Activated T-cell treated with anti-CD3 and anti-CD28 coated beads, Interleukin-2, amount 50 U/mL, for 4 hours (primary cell): ENCODE data around the gene GOLGA3. TPM values are rescaled to one million over a fixed set of nuclear protein-coding genes. Genes with fewer than 3 reads are reported as not detected.
"Not testable (repeated sequence)": the region's sequence is repeated elsewhere in the genome, so short reads cannot be mapped to it uniquely, and the experiment has no call there.

Source experiments
- ATAC-seq, 2 donors: fragments of 200-7000 bp; cut with Tn5 transposase; one replicate each; pipeline ENCODE4 v1.10.0; 2021
- DNase-seq: peaks from one replicate; pipeline ENCODE4 v3.0.0-alpha.2; 2020
- H3K27me3 Mint-ChIP-seq: one replicate; pipeline ENCODE4 v1.8.0; 2021; ENCODE audit warnings: low read depth, mixed read lengths
- H3K36me3 Mint-ChIP-seq: one replicate; pipeline ENCODE4 v1.8.0; 2022; ENCODE audit warnings: mixed read lengths; ENCODE audit not compliant: insufficient read depth
- H3K4me1 Mint-ChIP-seq: one replicate; pipeline ENCODE4 v1.8.0; 2021; ENCODE audit warnings: low read depth, mixed read lengths
- H3K4me3 Mint-ChIP-seq: one replicate; pipeline ENCODE4 v1.8.0; 2021; ENCODE audit warnings: mild to moderate bottlenecking, moderate library complexity, mixed read lengths
- H3K9me3 Mint-ChIP-seq: one replicate; pipeline ENCODE4 v1.8.0; 2021; ENCODE audit warnings: mixed read lengths
- total RNA-seq, 3 donors: library from RNA; stranded (reverse); gene quantifications; one replicate each; pipeline ENCODE4 v1.2.1, GENCODE V29; 2021

The GOLGA3 gene, protein sequence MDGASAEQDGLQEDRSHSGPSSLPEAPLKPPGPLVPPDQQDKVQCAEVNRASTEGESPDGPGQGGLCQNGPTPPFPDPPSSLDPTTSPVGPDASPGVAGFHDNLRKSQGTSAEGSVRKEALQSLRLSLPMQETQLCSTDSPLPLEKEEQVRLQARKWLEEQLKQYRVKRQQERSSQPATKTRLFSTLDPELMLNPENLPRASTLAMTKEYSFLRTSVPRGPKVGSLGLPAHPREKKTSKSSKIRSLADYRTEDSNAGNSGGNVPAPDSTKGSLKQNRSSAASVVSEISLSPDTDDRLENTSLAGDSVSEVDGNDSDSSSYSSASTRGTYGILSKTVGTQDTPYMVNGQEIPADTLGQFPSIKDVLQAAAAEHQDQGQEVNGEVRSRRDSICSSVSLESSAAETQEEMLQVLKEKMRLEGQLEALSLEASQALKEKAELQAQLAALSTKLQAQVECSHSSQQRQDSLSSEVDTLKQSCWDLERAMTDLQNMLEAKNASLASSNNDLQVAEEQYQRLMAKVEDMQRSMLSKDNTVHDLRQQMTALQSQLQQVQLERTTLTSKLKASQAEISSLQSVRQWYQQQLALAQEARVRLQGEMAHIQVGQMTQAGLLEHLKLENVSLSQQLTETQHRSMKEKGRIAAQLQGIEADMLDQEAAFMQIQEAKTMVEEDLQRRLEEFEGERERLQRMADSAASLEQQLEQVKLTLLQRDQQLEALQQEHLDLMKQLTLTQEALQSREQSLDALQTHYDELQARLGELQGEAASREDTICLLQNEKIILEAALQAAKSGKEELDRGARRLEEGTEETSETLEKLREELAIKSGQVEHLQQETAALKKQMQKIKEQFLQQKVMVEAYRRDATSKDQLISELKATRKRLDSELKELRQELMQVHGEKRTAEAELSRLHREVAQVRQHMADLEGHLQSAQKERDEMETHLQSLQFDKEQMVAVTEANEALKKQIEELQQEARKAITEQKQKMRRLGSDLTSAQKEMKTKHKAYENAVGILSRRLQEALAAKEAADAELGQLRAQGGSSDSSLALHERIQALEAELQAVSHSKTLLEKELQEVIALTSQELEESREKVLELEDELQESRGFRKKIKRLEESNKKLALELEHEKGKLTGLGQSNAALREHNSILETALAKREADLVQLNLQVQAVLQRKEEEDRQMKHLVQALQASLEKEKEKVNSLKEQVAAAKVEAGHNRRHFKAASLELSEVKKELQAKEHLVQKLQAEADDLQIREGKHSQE (N-terminal part only)
- total RNA-seq: 10 to 100 TPM; 74.6 to 86.9 (median 75.9) TPM

DNA sequence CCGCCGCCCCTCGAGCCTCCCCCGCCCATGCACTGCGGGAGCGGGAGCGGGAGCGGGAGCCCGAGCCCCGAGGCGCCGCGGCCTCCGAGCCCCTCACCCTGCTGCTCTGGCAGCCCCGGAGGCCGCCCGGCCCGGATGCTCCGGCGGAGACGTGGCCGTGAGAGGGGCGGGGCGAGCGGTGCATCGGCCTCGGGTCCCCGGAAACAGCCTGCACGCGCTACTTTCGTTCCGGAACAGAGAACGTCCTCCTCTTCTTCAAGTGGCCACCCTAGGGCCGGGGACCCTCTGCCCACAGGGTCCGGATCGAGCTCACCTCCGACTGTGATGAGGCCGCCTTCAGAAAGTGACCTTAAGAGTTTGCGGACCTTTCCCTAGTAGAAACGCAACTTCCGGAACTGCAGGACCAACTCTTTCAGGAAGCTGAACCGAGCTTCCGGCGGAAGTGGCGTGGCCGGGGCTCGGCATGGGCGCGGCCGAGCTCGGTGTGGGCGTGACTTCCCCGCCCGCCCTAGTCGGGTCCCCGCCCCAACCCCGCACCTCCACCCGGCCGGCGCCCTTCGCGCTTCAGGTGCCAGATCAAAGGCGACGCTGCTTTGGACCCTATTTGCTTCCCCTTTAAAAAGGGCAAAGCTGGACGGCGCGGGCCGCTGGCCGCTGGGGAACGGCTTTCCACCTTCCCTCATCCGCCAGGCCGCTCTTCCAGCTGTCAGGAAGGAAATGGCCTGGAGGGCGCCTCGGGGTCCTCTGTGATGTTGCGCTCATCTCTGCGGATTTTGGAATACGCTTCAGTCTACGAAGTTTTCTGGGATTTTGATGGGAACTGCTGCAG, at the start of gene GOLGA3:
Gene GOLGA3 (minus strand): TSS at position 164 of the 829 bp plus-strand sequence. CDS start 6,741 bp downstream, outside the sequence.
- Mint-ChIP-seq H3K4me1 (peaks cover 47% of the 10 kb centered on the region), H3K36me3 (peaks cover 14% of the 10 kb centered on the region), H3K27me3 (no peaks in the 10 kb centered on the region), H3K4me3 (peak within 1 kb of the TSS; percentile 95), H3K9me3 (no peaks in the 10 kb centered on the region)
- ATAC-seq: peak; percentile 91 to 92
- peak; percentile 94 for DNase-seq

DNA sequence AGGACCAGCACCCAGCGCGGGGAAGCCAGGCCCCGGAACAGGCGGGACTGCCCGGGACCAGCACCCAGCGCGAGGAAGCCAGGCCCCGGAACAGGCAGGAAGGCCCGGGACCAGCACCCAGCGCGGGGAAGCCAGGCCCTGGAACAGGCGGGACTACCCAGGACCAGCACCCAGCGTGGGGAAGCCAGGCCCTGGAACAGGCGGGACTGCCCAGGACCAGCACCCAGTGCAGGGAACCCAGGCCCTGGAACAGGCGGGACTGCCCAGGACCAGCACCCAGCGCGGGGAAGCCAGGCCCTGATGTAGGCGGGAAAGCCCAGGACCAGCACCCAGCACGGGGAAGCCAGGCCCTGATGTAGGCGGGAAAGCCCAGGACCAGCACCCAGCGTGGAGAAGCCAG, 46.0 kb upstream of the GOLGA3 start:
- ATAC-seq, H3K27me3 Mint-ChIP-seq, H3K9me3 Mint-ChIP-seq, DNase-seq, H3K4me3 Mint-ChIP-seq: not testable (repeated sequence)
- H3K36me3 Mint-ChIP-seq: peaks cover 30% of the 10 kb centered on the region
- H3K4me1 Mint-ChIP-seq: peaks cover 13% of the 10 kb centered on the region

DNA sequence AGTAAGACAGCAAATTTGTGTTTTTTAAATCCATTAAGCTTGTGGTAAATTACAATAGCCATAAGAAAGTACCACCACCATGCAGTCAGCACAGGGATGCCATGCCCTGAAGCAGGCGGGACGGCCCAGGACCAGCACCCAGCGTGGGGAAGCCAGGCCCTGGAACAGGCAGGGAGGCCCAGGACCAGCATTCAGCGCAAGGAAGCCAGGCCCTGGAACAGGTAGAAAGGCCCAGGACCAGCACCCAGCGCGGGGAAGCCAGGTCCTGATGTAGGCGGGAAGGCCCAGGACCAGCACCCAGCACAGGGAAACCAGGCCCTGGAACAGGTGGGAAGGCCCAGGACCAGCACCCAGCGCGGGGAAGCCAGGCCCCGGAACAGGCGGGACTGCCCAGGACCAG, 45.5 kb upstream of the GOLGA3 start:
- Mint-ChIP-seq H3K27me3 (no peaks in the 10 kb centered on the region), H3K4me1 (peaks cover 13% of the 10 kb centered on the region), H3K9me3 (no peaks in the 10 kb centered on the region), H3K36me3 (peaks cover 30% of the 10 kb centered on the region), H3K4me3 (no peak overlapping the region)
- no peak for DNase-seq
- ATAC-seq: no peak

DNA sequence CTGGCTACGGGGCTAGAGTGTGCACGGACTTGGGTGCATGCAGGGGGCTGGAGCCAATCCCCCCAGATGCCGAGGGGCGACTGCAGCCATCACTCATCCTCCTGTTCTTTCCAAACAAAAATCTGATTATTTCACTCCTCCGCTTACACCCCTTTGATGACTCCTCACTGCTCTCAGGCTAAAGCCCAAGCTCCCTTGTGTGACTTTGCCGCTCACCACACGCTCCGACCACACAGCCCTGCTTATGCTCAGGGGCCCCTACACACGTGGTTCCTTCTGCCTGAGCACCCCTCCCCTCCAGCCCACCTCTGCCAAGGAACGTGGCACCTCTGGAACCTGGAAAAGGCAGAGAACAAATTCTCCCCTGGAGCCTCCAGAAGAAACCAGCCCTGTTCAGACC, 45.1 kb upstream of the GOLGA3 start:
- ATAC-seq (peak; percentile 54 to 68), DNase-seq (no peak)
- H3K4me1 Mint-ChIP-seq: peaks cover 13% of the 10 kb centered on the region
- H3K4me3 Mint-ChIP-seq: no peak overlapping the region
- H3K27me3 Mint-ChIP-seq: no peaks in the 10 kb centered on the region
- H3K9me3 Mint-ChIP-seq: no peaks in the 10 kb centered on the region
- H3K36me3 Mint-ChIP-seq: peaks cover 30% of the 10 kb centered on the region

DNA sequence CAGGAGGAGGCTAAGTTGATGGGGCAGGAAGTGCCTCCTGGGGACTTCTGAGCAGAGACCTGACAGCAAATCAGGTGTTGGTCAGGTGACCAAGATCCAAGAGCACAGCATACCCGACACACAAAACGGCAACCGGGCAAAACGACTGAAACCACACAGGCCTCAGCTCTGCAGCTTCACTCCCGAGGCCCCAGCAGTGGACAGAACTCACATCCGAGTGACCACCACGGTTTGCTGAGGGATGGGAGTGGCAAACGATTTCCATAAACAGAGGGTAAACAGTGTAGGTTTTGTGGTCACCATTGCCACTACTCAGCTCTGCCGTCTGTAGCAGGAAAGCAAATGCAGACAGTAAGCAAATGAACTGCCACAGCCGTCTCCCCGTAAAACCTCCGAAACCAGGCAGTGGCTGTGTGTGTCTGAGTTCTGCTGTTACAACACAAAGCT, 44.3 kb upstream of the GOLGA3 start:
- H3K9me3 Mint-ChIP-seq: no peaks in the 10 kb centered on the region
- ATAC-seq: peak; percentile 64 to 68
- H3K4me3 Mint-ChIP-seq: no peak overlapping the region
- no peak for DNase-seq
- H3K27me3 Mint-ChIP-seq: no peaks in the 10 kb centered on the region
- H3K4me1 Mint-ChIP-seq: peaks cover 14% of the 10 kb centered on the region
- peaks cover 30% of the 10 kb centered on the region for H3K36me3 Mint-ChIP-seq

DNA sequence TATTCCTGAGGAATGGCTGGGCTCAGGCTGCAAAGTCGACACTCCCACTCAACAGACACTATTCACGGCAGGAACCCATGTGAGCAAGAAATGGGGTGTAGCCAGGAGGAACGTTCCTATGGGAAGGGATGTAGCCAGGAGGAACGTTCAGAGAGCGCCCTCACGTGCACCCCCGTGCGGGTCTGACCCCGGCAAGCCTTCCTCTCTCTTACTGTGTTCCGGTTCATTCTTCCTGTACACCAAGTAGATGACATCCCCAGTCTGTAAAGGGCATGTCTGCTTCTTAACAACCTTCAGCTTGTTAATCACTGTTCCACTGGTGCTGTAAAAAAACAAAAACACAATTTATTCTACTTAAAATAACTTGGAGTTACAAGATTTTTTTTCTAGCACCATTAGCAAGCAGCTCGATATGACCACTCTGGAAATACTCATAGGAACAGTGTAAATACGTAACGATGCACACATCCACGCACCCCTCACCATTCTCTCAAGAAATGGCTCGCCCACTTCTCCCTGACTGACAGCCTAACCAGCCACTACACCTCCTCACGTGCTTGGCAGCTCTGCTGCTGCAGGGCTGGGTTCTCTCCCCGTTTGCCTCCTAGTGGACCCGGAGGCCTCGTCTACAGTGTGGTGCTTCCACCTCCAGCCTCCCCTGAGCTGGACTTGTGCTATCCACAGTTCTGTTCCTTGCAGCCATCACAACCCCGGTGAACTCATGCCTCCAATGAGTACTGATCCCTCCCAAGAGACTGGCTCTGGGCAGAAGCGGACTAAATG, 43.6 kb upstream of the GOLGA3 start:
- H3K4me1 Mint-ChIP-seq: peaks cover 21% of the 10 kb centered on the region
- no peaks in the 10 kb centered on the region for H3K27me3 Mint-ChIP-seq
- H3K36me3 Mint-ChIP-seq: peaks cover 32% of the 10 kb centered on the region
- DNase-seq: no peak
- no peak overlapping the region for H3K4me3 Mint-ChIP-seq
- H3K9me3 Mint-ChIP-seq: no peaks in the 10 kb centered on the region
- ATAC-seq: peak; percentile 26 to 41

DNA sequence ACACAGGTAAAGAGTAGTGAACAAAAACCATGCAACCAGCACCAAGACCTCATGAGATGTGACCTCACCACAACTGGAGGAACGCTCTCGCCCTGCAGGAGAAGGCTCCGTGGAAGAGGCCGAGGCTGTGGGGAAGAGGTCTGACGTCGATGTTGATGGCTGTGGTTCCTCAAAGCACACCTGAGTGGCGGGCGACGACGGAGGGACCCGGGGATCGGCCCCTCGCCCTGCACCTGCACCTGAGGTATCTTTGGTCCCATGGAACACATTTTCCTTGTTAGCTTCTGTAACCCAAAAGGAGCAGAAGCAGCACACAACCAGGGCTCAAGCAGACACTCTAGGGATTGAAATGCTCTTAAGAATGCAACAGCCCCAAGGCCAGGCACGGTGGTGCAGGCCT, 40.9 kb upstream of the GOLGA3 start:
- DNase-seq: no peak
- Mint-ChIP-seq H3K9me3 (no peaks in the 10 kb centered on the region), H3K4me3 (no peak overlapping the region), H3K4me1 (peaks cover 33% of the 10 kb centered on the region), H3K36me3 (peaks cover 36% of the 10 kb centered on the region), H3K27me3 (no peaks in the 10 kb centered on the region)
- ATAC-seq: no peak

DNA sequence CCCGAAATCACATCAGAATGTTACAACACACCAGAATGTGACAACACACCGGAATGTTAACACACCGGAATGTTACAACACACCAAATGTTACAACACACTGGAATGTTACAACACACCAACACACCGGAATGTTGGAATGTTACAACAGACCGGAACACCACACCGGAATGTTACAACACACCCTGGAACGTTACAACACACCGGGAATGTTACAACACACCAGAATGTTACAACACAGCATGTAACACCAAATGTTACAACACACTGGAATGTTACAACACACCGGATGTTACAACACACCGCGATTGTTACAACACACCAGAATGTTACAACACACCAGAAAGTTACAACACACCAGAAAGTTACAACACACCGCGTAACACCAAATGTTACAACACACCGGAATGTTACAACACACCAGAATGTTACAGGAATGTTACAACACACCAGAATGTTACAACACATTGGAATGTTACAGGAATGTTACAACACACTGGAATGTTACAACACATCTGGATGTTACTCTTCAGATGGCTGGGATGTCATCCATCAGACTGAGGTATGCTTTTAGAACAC, 37.7 kb upstream of the GOLGA3 start:
- ATAC-seq: no peak
- Mint-ChIP-seq H3K4me1 (peaks cover 19% of the 10 kb centered on the region), H3K9me3 (no peaks in the 10 kb centered on the region), H3K4me3 (no peak overlapping the region), H3K27me3 (no peaks in the 10 kb centered on the region), H3K36me3 (peaks cover 26% of the 10 kb centered on the region)
- no peak for DNase-seq

DNA sequence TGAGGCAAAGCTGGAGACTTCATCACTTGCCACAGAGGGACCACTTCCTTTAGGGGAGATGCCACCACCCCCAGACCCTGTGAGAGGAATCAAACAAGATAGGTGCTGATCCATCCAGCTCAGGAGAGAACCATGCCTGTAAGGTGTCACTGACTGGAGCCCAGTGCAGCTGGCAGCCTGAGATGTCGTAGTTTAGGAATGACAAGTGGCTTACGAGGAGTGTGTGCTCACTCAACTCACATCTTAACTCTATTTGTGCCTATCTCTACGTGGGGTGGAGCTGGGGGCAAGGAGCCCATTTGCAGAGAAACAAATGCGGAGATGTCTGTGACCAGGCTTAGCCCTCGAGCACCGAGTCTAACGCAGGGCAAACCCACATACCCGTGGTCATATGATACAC, 32.9 kb upstream of the GOLGA3 start:
- Mint-ChIP-seq H3K4me3 (no peak overlapping the region), H3K36me3 (peaks cover 31% of the 10 kb centered on the region), H3K9me3 (no peaks in the 10 kb centered on the region), H3K4me1 (peaks cover 5% of the 10 kb centered on the region), H3K27me3 (no peaks in the 10 kb centered on the region)
- ATAC-seq: no peak
- no peak for DNase-seq

DNA sequence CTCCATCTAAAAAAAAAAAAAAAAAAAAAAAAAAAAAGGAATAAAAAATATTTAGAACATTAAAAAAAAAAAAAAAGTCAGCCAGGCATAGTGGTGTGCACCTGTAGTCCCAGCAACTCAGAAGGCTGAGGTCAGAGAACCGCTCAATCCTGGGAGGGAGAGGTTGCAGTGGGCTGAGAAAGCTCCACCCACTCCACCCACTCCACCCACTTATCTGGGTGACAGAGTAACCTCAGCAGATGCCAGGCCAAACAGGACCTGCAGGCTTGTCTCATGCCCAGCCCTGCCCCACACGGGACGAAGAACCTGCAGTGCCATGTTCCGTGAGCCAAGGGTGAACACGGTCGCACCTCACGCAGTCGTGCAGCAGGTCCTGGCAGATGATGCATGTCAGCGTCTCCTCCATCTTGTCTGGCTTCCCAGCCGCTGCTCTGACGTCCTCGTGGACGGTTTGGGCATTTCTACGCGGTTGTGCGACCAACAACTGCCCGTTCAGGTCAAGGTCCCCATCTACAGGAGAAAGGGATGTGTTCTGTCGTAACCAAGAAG, 30.1 kb upstream of the GOLGA3 start:
- H3K36me3 Mint-ChIP-seq: peaks cover 39% of the 10 kb centered on the region
- ATAC-seq: no peak

DNA sequence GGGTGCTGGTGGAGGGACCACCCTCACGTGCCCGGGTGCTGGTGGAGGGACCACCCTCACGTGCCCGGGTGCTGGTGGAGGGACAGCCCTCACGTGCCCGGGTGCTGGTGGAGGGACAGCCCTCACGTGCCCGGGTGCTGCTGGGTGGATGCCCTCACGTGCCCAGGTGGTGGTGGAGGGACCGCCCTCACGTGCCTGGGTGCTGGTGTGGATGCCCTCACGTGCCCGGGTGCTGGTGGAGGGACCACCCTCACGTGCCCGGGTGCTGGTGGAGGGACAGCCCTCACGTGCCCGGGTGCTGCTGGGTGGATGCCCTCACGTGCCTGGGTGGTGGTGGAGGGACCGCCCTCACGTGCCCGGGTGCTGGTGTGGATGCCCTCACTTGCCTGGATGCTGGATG, 28.4 kb upstream of the GOLGA3 start:
- DNase-seq, H3K27me3 Mint-ChIP-seq, H3K4me1 Mint-ChIP-seq, ATAC-seq, H3K9me3 Mint-ChIP-seq, H3K4me3 Mint-ChIP-seq: not testable (repeated sequence)
- H3K36me3 Mint-ChIP-seq: peaks cover 47% of the 10 kb centered on the region

More for the DNA sequence above, 30.1 kb upstream of the GOLGA3 start:
- Mint-ChIP-seq H3K4me1 (no peaks in the 10 kb centered on the region), H3K27me3 (no peaks in the 10 kb centered on the region), H3K9me3 (no peaks in the 10 kb centered on the region), H3K4me3 (no peak overlapping the region)
- DNase-seq: peak; percentile 18

DNA sequence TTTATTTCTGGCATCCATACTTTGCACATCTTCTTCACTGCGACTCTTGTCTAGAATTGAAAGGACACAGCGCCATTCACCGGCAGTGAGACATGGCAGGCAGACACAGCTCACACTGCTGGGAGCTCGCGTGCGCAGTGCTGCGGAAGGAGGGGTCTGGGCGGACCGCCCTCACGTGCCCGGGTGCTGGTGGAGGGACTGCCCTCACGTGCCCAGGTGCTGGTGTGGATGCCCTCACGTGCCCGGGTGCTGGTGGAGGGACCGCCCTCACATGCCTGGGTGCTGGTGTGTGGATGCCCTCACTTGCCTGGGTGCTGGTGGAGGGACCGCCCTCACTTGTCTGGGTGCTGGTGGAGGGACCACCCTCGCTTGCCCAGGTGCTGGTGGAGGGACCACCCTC, 27.9 kb upstream of the GOLGA3 start:
- Mint-ChIP-seq H3K4me1 (no peaks in the 10 kb centered on the region), H3K27me3 (no peaks in the 10 kb centered on the region), H3K36me3 (peaks cover 47% of the 10 kb centered on the region), H3K9me3 (no peaks in the 10 kb centered on the region), H3K4me3 (no peak overlapping the region)
- DNase-seq: no peak
- no peak for ATAC-seq
